Hepatocyte (in vitro differentiated cells): ENCODE measurements around the gene SLC17A5. TPM values are rescaled to one million over a fixed set of nuclear protein-coding genes. Genes with fewer than 3 reads are reported as not detected.

Experiments
- DNase-seq: peaks from one replicate; pipeline ENCODE4 v3.0.0-alpha.2; 2016; ENCODE audit warnings: low spot score
- H2AFZ ChIP-seq: fragments of 200-600 bp; sonication (generic); 2 replicates; pipeline ENCODE4 v1.6.0; 2016; ENCODE audit warnings: antibody characterized with exemption, mild to moderate bottlenecking
- H3K27ac ChIP-seq: fragments of 200-600 bp; sonication (generic); 2 replicates; pipeline ENCODE4 v1.5.1; 2016; ENCODE audit warnings: mild to moderate bottlenecking
- H3K27me3 ChIP-seq: fragments of 200-600 bp; sonication (generic); 2 replicates; pipeline ENCODE4 v1.6.1; 2016
- H3K36me3 ChIP-seq: fragments of 200-600 bp; sonication (generic); replicated peaks from 2 replicates; pipeline ENCODE4 v1.5.1; 2016; ENCODE audit warnings: low read depth; ENCODE audit not compliant: insufficient read depth
- H3K4me1 ChIP-seq: fragments of 200-600 bp; sonication (generic); 2 replicates; pipeline ENCODE4 v1.5.1; 2016; ENCODE audit warnings: mild to moderate bottlenecking, moderate library complexity; ENCODE audit not compliant: insufficient read depth
- H3K4me2 ChIP-seq: fragments of 200-600 bp; sonication (generic); 2 replicates; pipeline ENCODE4 v1.6.0; 2016
- H3K4me3 ChIP-seq: fragments of 200-600 bp; sonication (generic); 2 replicates; pipeline ENCODE4 v1.5.1; 2016; ENCODE audit warnings: mild to moderate bottlenecking
- H3K79me2 ChIP-seq: fragments of 200-600 bp; sonication (generic); 2 replicates; pipeline ENCODE4 v1.6.0; 2017; ENCODE audit warnings: mild to moderate bottlenecking
- H3K9me2 ChIP-seq: fragments of 200-600 bp; sonication (generic); replicated peaks from 2 replicates; pipeline ENCODE4 v1.6.0; 2017; ENCODE audit warnings: mild to moderate bottlenecking; ENCODE audit not compliant: insufficient read depth
- H3K9me3 ChIP-seq: fragments of 200-600 bp; sonication (generic); 2 replicates; pipeline ENCODE4 v1.5.1; 2016; ENCODE audit warnings: low read depth, mild to moderate bottlenecking
- H4K20me1 ChIP-seq: fragments of 200-600 bp; sonication (generic); 2 replicates; pipeline ENCODE4 v1.6.0; 2016; ENCODE audit warnings: mild to moderate bottlenecking; ENCODE audit not compliant: insufficient read depth, poor library complexity, severe bottlenecking
- EZH2 ChIP-seq: fragments of 200-600 bp; sonication (generic); IDR thresholded peaks from 2 replicates; pipeline ENCODE4 v1.6.1; 2016; ENCODE audit warnings: antibody characterized with exemption, mild to moderate bottlenecking, borderline replicate concordance
- EZH2phosphoT487 ChIP-seq: fragments of 200-600 bp; sonication (generic); IDR thresholded peaks from one replicate; pipeline ENCODE4 v1.6.1; 2018; ENCODE audit warnings: antibody characterized with exemption, mild to moderate bottlenecking, low read depth, moderate library complexity; ENCODE audit not compliant: unreplicated experiment, severe bottlenecking
- WGBS: methylation state at CpG from one replicate; pipeline ENCODE4 v1.1.6; 2016; ENCODE audit warnings: low lambda C conversion rate; ENCODE audit errors: missing lambda C conversion rate; 5-methylcytosine and 5-hydroxymethylcytosine counted together
- polyA plus RNA-seq: library from polyadenylated mRNA; unstranded; fragments of >200 nt; fragmentation: Nextera tagmentation; extraction: Ambion mirVana; gene quantifications from 2 replicates; pipeline ENCODE4 v1.2.1, GENCODE V29; 2016
- total RNA-seq: library from RNA; depleted of rRNA; stranded (reverse); fragments of >200 nt; gene quantifications from 2 replicates; pipeline ENCODE4 v1.2.3, GENCODE V29; 2014
- TF ChIP-seq, protein P1 (sequence below): fragments of 200-600 bp; sonication (generic); IDR thresholded peaks from 2 replicates; pipeline ENCODE4 v1.5.1; 2016; ENCODE audit warnings: antibody characterized with exemption, mild to moderate bottlenecking; ENCODE audit not compliant: poor library complexity

The SLC17A5 gene
- total and polyA plus RNA-seq, 2 experiments from 2014 or later: 47.7 to 76.9 TPM

GRCh38 chr6:73580247-73581149 lies 73.3 kb downstream of the SLC17A5 start:
- peak; percentile 94 for DNase-seq

GRCh38 chr6:73579851-73580246 lies 73.9 kb downstream of the SLC17A5 start:
- WGBS: 38% methylated on average over 4 of the region's 4 CpGs
- DNase-seq: peak; percentile 70
- no peaks in the 10 kb centered on the region for H3K9me3 ChIP-seq
- H3K4me1 ChIP-seq: peaks cover 26% of the 10 kb centered on the region
- H3K36me3 ChIP-seq: no peaks in the 10 kb centered on the region
- H4K20me1 ChIP-seq: no peaks in the 10 kb centered on the region
- H3K27ac ChIP-seq: peak overlapping the region; percentile 96
- peak overlapping the region; percentile 5 for H2AFZ ChIP-seq
- H3K4me3 ChIP-seq: no peak overlapping the region
- no peaks in the 10 kb centered on the region for H3K79me2 ChIP-seq
- H3K9me2 ChIP-seq: no peaks in the 10 kb centered on the region
- H3K4me2 ChIP-seq: peak overlapping the region; percentile 60
- no peaks in the 10 kb centered on the region for H3K27me3 ChIP-seq
- TF ChIP-seq, protein P1, sequence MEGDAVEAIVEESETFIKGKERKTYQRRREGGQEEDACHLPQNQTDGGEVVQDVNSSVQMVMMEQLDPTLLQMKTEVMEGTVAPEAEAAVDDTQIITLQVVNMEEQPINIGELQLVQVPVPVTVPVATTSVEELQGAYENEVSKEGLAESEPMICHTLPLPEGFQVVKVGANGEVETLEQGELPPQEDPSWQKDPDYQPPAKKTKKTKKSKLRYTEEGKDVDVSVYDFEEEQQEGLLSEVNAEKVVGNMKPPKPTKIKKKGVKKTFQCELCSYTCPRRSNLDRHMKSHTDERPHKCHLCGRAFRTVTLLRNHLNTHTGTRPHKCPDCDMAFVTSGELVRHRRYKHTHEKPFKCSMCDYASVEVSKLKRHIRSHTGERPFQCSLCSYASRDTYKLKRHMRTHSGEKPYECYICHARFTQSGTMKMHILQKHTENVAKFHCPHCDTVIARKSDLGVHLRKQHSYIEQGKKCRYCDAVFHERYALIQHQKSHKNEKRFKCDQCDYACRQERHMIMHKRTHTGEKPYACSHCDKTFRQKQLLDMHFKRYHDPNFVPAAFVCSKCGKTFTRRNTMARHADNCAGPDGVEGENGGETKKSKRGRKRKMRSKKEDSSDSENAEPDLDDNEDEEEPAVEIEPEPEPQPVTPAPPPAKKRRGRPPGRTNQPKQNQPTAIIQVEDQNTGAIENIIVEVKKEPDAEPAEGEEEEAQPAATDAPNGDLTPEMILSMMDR: no peak

More at GRCh38 chr6:73580247-73581149, 73.3 kb downstream of the SLC17A5 start:
- TF ChIP-seq EZH2 (no peak), EZH2phosphoT487 (no peak)
- TF ChIP-seq, protein P1: peak; percentile 41
- H4K20me1 ChIP-seq: no peaks in the 10 kb centered on the region
- H3K9me2 ChIP-seq: no peaks in the 10 kb centered on the region
- peak overlapping the region; percentile 60 for H3K4me2 ChIP-seq
- no peaks in the 10 kb centered on the region for H3K36me3 ChIP-seq
- H3K4me1 ChIP-seq: peaks cover 31% of the 10 kb centered on the region
- H3K9me3 ChIP-seq: no peaks in the 10 kb centered on the region
- H3K79me2 ChIP-seq: no peaks in the 10 kb centered on the region
- no peak overlapping the region for H3K4me3 ChIP-seq
- H3K27ac ChIP-seq: peak overlapping the region; percentile 96
- no peaks in the 10 kb centered on the region for H3K27me3 ChIP-seq
- peak overlapping the region; percentile 15 for H2AFZ ChIP-seq
- WGBS: 8% methylated on average over 21 of the region's 21 CpGs

- Histone ChIP-seq H3K79me2 (no peaks in the 10 kb centered on the region), H3K4me2 (peak overlapping the region; percentile 60), H4K20me1 (no peaks in the 10 kb centered on the region), H3K9me3 (no peaks in the 10 kb centered on the region), H3K36me3 (no peaks in the 10 kb centered on the region), H3K27ac (peak overlapping the region; percentile 96), H2AFZ (no peak overlapping the region), H3K4me1 (peaks cover 21% of the 10 kb centered on the region), H3K9me2 (no peaks in the 10 kb centered on the region), H3K4me3 (no peak overlapping the region), H3K27me3 (no peaks in the 10 kb centered on the region)
- 95% methylated on average over 4 of the region's 4 CpGs for WGBS
- no peak for DNase-seq
- TF ChIP-seq EZH2phosphoT487 (no peak), EZH2 (no peak)
- TF ChIP-seq, protein P1: no peak
These were observed 74.4 kb downstream of the SLC17A5 start for GRCh38 chr6:73579389-73579788.
